HUES64 (cell line): ENCODE measurements around the gene GPATCH1.
A peak's percentile ranks its signal among the peaks of the same experiment; 100 is the strongest.

ENCODE experiments used
- H3K27ac ChIP-seq: 2 replicates; pipeline ENCODE4 v1.7.0; 2013; ENCODE audit warnings: low read depth, low read length, inconsistent platforms
- H3K27me3 ChIP-seq: 2 replicates; pipeline ENCODE4 v1.6.1; 2013; ENCODE audit warnings: mild to moderate bottlenecking, low read length; ENCODE audit not compliant: insufficient read depth
- H3K36me3 ChIP-seq: 2 replicates; pipeline ENCODE4 v1.6.1; 2013; ENCODE audit warnings: mild to moderate bottlenecking, low read length; ENCODE audit not compliant: insufficient read depth
- H3K4me1 ChIP-seq: 2 replicates; pipeline ENCODE4 v1.6.1; 2013; ENCODE audit warnings: mild to moderate bottlenecking, low read length, moderate library complexity; ENCODE audit not compliant: insufficient read depth
- H3K4me3 ChIP-seq: 2 replicates; pipeline ENCODE4 v1.5.1; 2013; ENCODE audit warnings: mild to moderate bottlenecking, low read length, moderate library complexity
- H3K9ac ChIP-seq: 2 replicates; pipeline ENCODE4 v1.6.1; 2013; ENCODE audit warnings: mild to moderate bottlenecking, low read depth, low read length
- H3K9me3 ChIP-seq: 2 replicates; pipeline ENCODE4 v1.6.1; 2013; ENCODE audit warnings: low read depth, low read length; ENCODE audit not compliant: insufficient read depth
- WGBS: fragments of 150-250, 120-280 bp; methylation state at CpG from one replicate; pipeline ENCODE4 v1.1.7; 2013; ENCODE audit warnings: missing lambda C conversion rate; 5-methylcytosine and 5-hydroxymethylcytosine counted together

GPATCH1 gene

DNA sequence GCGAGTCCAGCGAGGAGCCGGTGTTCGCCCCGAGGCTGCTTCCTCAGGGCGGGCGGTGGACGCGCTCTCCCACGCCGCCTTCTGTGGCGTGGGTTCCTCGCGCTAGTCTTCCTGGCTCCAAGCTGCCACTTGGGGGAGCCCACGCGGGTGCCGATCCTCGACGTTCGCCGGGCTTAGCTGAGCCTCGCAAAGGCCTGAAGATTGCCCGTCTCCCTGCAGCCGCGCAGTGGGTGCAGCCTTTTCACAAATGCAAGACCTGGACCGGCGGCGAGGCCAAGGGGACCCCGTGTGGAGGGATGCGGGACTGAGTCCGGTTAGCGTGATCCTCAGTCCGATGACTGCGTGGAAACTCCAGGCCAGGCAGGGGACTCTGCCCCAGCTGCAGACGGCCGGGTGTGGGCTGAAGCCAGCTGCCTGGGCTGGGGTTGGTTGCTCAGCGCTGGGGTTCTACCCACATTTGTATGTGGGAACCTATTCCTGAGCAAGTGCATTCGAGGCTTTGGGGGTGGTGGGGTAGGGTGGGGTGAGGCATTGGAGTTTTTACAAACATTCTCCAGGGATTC, 96.5 kb downstream of the GPATCH1 start:
- H3K36me3 ChIP-seq: no peaks in the 10 kb centered on the region
- WGBS: 2% methylated on average over 38 of the region's 38 CpGs
- no peaks in the 10 kb centered on the region for H3K9me3 ChIP-seq
- peak overlapping the region; percentile 6; the same call in 1 of the 2 replicates for H3K27ac ChIP-seq
- H3K9ac ChIP-seq: peak overlapping the region; percentile 49
- peak overlapping the region; percentile 71 for H3K4me3 ChIP-seq
- H3K4me1 ChIP-seq: no peaks in the 10 kb centered on the region; the same call in 1 of the 2 replicates
- peaks cover 6% of the 10 kb centered on the region; the same call in 1 of the 2 replicates for H3K27me3 ChIP-seq
